DND-41 (cell line): Measurements from ENCODE around the gene FBXL5.

Experiments used
- ATAC-seq: fragments of 200-7000 bp; cut with Tn5 transposase; 3 replicates; pipeline ENCODE4 v1.9.1; 2021; ENCODE audit warnings: low read depth; ENCODE audit not compliant: insufficient read depth
- DNase-seq: peaks from one replicate; pipeline ENCODE4 v3.0.0-alpha.2; 2020
- H2AFZ ChIP-seq: 2 replicates; pipeline ENCODE4 v1.6.0; 2012; ENCODE audit warnings: low read depth, low read length
- H3K27ac ChIP-seq: 2 replicates; pipeline ENCODE4 v1.5.1; 2012; ENCODE audit warnings: low read length, inconsistent platforms
- H3K27me3 ChIP-seq: fragments of 200-600 bp; sonication (generic); 2 replicates; pipeline ENCODE4 v1.6.0; 2012; ENCODE audit warnings: low read length, mild to moderate bottlenecking, inconsistent platforms; ENCODE audit not compliant: insufficient read depth, poor library complexity
- H3K36me3 ChIP-seq: 2 replicates; pipeline ENCODE4 v1.5.1; 2012; ENCODE audit warnings: low read length, inconsistent platforms; ENCODE audit not compliant: insufficient read depth
- H3K4me1 ChIP-seq: 2 replicates; pipeline ENCODE4 v1.5.1; 2012; ENCODE audit warnings: mild to moderate bottlenecking, low read length; ENCODE audit not compliant: insufficient read depth
- H3K4me2 ChIP-seq: 2 replicates; pipeline ENCODE4 v1.6.0; 2012; ENCODE audit warnings: mild to moderate bottlenecking, moderate library complexity, low read length, inconsistent platforms; ENCODE audit not compliant: insufficient read depth
- H3K4me3 ChIP-seq, 2 experiments: fragments of 200-600 bp in 1 of 2; shearing (Covaris generic) in 1 of 2; 2 replicates each; pipeline ENCODE4 v1.5.1; 2012 to 2016; ENCODE audit warnings: inconsistent platforms in 2 of 2, low read length in 2 of 2, mild to moderate bottlenecking in 2 of 2, low read depth in 1 of 2, moderate library complexity in 1 of 2
- H3K79me2 ChIP-seq: 2 replicates; pipeline ENCODE4 v1.6.0; 2012; ENCODE audit warnings: low read length, inconsistent platforms; ENCODE audit not compliant: insufficient read depth
- H3K9ac ChIP-seq: 2 replicates; pipeline ENCODE4 v1.6.0; 2012; ENCODE audit warnings: low read depth, mild to moderate bottlenecking, inconsistent platforms, low read length, moderate library complexity
- H3K9me3 ChIP-seq: 2 replicates; pipeline ENCODE4 v1.5.1; 2012; ENCODE audit warnings: low read length, moderate library complexity, mild to moderate bottlenecking, inconsistent platforms; ENCODE audit not compliant: insufficient read depth, severe bottlenecking
- H4K20me1 ChIP-seq: 2 replicates; pipeline ENCODE4 v1.6.0; 2012; ENCODE audit warnings: low read length; ENCODE audit not compliant: insufficient read depth
- CTCF ChIP-seq: IDR thresholded peaks from 2 replicates; pipeline ENCODE4 v1.5.1; 2012; ENCODE audit warnings: borderline replicate concordance, low read length, moderate library complexity, mild to moderate bottlenecking; ENCODE audit not compliant: poor library complexity, severe bottlenecking; ENCODE audit errors: extremely low read depth
- EZH2 ChIP-seq: IDR thresholded peaks from 3 replicates; pipeline ENCODE4 v1.6.1; 2012; ENCODE audit warnings: borderline replicate concordance, low read depth, mild to moderate bottlenecking, moderate library complexity, low read length, inconsistent platforms; ENCODE audit not compliant: severe bottlenecking

FBXL5 gene

GRCh38 chr4:15688051-15688450, 32.9 kb upstream of the FBXL5 start:
- no peak overlapping the region for H3K4me2 ChIP-seq
- peaks cover 42% of the 10 kb centered on the region for H3K36me3 ChIP-seq
- TF ChIP-seq CTCF: no peak
- TF ChIP-seq EZH2: no peak
- no peaks in the 10 kb centered on the region for H3K27me3 ChIP-seq
- ATAC-seq: no peak
- no peaks in the 10 kb centered on the region for H4K20me1 ChIP-seq
- peaks cover 13% of the 10 kb centered on the region; the same call in 1 of the 2 replicates for H3K4me1 ChIP-seq
- H2AFZ ChIP-seq: no peak overlapping the region
- H3K79me2 ChIP-seq: peaks cover 24% of the 10 kb centered on the region
- DNase-seq: no peak
- no peaks in the 10 kb centered on the region for H3K9me3 ChIP-seq
- H3K27ac ChIP-seq: no peak overlapping the region
- no peak overlapping the region for H3K4me3 ChIP-seq
- no peak overlapping the region for H3K9ac ChIP-seq

GRCh38 chr4:15684498-15684897, 29.3 kb upstream of the FBXL5 start:
- no peak for TF ChIP-seq EZH2
- TF ChIP-seq CTCF: no peak
- H3K9me3 ChIP-seq: no peaks in the 10 kb centered on the region
- no peak overlapping the region for H3K4me3 ChIP-seq
- H3K79me2 ChIP-seq: peaks cover 59% of the 10 kb centered on the region
- DNase-seq (no peak), ATAC-seq (no peak)
- peaks cover 28% of the 10 kb centered on the region for H3K4me1 ChIP-seq
- no peak overlapping the region for H2AFZ ChIP-seq
- H4K20me1 ChIP-seq: no peaks in the 10 kb centered on the region
- H3K27me3 ChIP-seq: no peaks in the 10 kb centered on the region
- H3K36me3 ChIP-seq: peaks cover 42% of the 10 kb centered on the region
- no peak overlapping the region for H3K27ac ChIP-seq
- no peak overlapping the region for H3K4me2 ChIP-seq
- no peak overlapping the region for H3K9ac ChIP-seq

- Histone ChIP-seq H3K27me3 (no peaks in the 10 kb centered on the region), H3K4me2 (peak overlapping the region; percentile 86), H3K27ac (no peak overlapping the region), H3K4me1 (peaks cover 42% of the 10 kb centered on the region), H3K36me3 (peaks cover 42% of the 10 kb centered on the region), H3K79me2 (peaks cover 73% of the 10 kb centered on the region), H3K4me3 (peak overlapping the region in 1 of 2 experiments; percentile 85; a peak in 1 of 4 replicates), H4K20me1 (no peaks in the 10 kb centered on the region), H3K9ac (peak overlapping the region; percentile 91), H3K9me3 (no peaks in the 10 kb centered on the region), H2AFZ (no peak overlapping the region)
- no peak for ATAC-seq
- no peak for DNase-seq
- TF ChIP-seq CTCF (no peak), EZH2 (no peak)
Observed at GRCh38 chr4:15683143-15683495, 28.0 kb upstream of the FBXL5 start.
